IPS-11a (cell line): Measurements from ENCODE around the gene SPATS2L.

Experiments
- H3K4me3 ChIP-seq: one replicate; pipeline ENCODE4 v1.5.1; 2013; ENCODE audit warnings: low read depth, low read length, control low read depth

Gene SPATS2L

DNA sequence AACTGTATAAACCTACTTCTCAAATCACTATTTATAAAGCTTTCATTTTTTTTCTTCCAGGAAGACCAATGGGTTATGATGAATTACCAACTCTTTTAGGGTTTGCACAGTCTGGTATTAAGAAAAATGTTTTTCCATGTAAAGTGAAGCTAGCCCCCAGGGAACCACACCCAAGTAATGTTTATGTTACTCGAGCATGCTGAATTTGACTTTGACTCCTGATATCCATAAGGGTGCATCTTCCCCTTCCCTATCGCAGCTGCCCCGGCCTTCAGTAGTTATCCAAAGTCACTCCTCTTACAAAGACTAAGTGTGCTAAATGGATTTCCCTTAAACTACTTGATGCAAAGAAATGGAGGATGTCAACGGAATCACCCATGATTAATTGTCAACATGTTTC, 181.7 kb downstream of the SPATS2L start:
- H3K4me3 ChIP-seq: no peak overlapping the region

DNA sequence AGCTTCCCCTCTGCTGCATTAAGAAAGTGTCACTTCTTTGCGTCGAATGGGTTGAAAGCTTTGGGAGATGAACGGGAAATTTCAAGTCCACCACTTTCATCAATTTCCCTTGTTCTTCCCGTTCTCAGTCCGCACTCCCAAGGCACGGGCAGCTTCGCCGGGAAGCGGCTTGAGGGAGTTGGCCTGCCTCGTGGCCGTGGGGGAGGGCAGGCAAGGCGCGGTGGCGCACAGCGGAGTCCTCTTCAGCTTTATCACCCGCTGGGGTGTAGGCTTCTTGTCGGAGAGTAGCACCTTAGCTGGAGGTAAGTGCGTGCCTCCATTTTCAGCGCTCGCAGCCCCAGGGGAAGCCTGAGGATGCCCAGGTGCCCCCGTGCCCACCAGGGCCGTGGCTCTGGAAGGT, 183.5 kb downstream of the SPATS2L start:
- H3K4me3 ChIP-seq: no peak overlapping the region

DNA sequence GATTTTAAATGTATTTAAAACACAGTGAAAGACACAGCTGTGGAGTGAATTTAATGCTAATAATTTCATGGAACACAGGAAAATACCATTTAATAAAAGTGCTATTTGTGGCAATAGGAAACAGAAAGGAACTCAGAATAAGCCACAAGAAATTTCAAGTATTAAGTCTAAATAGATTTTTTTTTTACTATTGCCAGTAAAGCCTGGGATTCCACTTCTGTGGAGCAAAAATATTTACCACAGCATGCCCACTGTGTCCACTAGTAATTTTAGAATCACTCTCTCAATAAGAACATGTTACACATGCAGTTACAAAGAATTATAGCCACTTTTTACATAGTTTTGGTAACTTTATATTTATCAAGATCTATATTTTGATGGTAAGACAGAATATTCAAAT, 186.2 kb downstream of the SPATS2L start:
- H3K4me3 ChIP-seq: no peak overlapping the region

DNA sequence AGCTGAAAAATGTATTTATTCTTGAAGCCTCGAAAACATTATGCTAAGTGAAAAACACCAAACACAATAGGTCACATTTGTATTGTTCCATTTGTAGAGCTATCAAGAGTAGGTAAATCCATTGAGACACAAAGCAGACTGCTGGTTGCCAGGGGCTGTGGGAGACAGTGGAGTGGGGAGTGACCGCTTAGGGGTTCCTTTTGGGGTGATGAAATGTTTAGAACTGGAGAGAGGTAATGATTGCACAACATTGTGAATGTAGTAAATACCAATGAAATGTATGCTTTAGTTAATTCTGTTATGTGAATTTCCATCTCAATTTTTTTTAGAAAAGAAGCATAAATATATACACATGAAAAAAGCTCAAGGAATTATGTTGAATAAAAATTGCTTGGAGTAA, 187.6 kb downstream of the SPATS2L start:
- H3K4me3 ChIP-seq: no peak overlapping the region

DNA sequence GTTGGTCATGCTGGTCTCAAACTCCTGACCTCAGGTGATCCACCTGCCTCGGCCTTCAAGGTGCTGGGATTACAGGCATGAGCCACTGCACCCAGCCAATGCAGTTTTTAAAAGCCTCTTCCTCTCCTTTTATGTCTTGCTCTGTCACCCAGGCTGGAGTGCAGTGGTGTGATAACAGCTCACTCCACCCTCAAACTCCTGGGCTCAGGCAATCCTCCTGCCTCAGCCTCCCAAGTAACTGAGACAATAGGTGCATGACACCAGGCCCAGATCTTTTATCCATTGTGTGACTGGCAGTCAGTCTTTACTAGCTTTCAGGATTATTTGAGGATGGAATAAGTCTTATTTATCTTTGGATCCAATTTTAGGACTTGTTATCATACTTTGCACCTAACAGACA, 190.2 kb downstream of the SPATS2L start:
- no peak overlapping the region for H3K4me3 ChIP-seq

DNA sequence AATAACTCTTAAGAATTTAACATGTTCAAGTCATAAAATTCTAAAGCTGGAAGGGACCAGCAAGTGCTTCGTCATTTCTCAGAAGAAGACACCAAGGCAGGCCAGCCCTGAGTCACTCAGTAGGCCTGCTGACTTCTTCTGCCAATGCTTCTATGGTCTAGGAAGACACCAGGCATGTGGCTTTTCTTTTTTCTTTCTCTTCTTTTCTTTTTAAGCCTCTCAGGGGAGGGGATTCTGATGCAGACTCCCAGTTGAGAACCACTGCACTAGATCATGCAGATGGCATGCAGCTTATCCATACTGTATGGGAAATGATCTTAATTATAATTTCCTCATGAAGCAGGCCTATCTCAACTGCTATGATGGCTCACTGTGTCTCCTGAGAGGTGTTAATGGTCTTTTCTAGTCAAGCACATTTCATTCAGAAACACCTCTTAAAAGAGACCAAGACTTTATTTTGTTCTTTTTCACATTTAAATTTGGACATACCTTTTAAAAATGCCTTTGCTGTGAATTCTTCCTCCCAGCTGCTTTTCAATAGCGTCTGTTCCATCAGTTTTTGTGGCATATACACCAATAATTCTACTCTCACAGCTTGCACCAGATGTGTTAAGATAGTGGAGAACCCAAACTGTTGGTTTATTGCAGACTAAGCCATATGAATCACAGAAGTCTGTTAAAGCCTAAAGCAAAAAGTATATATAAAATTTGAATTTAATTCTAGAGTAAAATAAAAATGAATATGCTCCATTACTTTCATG, 192.1 kb downstream of the SPATS2L start:
- H3K4me3 ChIP-seq: no peak overlapping the region

DNA sequence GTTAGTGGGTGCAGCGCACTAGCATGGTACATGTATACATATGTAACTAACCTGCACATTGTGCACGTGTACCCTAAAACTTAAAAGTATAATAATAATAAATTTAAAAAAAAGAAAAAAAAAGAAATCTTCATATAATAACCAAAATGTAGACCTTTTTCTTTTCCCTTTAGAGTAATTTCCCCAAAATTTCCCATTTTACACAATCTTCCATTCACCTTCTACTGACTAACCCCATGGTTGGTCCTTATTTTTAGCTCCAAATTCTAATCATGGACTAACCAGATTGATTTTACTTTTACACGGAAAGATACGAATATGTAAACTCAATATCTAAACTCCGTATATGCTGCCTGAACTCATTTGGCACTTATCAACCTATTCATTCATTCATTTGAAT, 195.7 kb downstream of the SPATS2L start:
- H3K4me3 ChIP-seq: no peak overlapping the region

DNA sequence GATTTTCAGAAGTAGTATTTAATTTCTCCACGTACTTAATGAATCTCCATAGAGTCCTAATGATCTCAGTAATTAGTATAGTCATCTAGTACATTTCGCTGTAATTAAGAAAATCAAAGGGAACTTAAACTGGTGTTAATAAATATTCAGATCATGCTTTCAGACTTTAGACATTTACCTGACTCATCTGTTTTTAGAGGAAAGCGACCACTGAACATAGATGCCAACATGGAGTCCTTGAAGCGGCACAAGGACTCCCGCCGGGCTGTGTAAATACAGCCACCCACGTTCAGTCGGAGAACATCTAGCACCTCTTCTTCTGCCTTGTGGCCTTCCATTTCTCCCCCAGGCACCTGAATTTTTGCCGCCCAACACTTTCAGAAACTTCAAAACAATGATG, 200.2 kb downstream of the SPATS2L start:
- no peak overlapping the region for H3K4me3 ChIP-seq

DNA sequence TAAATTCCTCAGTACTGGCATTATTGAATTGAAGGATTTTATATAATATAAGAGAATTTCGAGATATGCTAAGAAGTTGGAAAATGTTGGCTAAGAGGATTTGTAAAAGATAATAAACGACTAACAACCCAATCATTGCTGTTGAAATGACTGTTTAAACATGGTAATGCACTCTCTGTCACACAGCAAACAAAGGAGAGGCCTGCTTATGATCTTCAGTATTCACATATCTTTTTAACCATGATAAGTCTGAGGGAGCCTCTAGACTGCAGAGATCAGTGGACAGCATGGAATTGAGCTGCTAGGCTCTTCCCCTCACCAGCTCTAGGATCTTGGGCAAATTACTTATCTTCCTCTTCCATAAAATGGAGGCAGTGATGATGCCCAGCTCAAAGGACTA, 200.7 kb downstream of the SPATS2L start:
- H3K4me3 ChIP-seq: no peak overlapping the region

DNA sequence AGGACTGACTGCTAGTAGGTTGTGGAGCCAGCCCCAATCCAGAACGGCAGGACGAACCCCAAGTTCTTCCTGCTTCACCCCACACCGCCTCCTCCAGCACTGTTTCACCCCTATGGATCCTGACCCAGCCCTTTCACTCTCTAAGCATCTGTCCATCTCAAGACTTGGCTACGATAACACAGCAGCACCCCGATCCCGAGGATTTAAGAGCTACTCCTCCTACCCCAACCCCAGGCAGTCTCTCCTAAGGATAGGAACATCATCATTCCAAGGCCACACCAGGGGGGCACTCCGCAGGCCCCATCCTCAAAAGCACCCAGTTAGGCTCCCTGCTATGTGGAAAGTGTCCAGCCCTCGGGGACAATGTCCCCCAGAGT, 202.7 kb downstream of the SPATS2L start:
- H3K4me3 ChIP-seq: peak overlapping the region; percentile 68

DNA sequence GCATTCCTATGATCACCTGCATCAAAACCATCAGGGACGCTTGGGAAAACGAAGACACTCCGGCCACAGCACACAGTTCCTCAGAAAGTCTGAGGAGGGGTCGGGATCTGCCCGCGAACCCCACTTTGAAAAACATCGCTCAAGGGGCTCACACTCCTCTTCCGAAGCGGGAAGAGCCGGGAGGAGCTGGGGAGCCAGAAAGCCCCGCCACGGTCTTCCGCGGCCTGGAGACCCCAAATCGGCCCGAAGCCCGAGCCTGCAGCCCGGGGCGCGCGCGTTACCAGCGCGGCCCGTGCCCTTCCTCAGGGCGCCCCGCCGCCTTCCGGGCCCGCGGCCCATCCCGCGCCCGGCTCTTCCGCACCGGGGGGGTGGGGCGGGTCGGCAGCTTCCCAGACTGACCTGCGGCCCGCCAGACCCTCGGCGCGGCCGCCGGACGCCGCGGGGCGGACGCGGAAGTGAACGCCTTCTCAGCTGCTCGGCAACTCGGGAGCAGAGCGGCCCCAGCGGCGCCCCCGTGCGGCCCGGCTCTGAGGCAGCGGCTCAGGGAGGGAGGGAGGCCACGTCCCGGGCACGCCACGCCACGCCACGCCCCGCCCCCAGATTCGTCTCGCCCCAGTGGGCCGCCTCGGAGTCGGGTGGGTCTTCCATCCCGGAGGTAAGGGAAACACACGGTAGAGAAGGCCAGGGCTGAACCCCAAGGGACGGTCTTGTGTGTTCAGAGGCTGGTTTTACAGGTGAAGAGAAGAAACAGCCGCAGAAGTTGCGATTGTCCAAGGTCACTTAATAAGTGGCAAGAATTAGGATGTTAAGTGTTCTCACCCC, 203.3 kb downstream of the SPATS2L start, which contains the start of gene KCTD18:
Gene KCTD18, minus strand, starts transcription at position 457 of the 822 bp plus-strand sequence. CDS start 3,052 bp downstream, outside the sequence.
- peak within 1 kb of the TSS; percentile 68 for H3K4me3 ChIP-seq

DNA sequence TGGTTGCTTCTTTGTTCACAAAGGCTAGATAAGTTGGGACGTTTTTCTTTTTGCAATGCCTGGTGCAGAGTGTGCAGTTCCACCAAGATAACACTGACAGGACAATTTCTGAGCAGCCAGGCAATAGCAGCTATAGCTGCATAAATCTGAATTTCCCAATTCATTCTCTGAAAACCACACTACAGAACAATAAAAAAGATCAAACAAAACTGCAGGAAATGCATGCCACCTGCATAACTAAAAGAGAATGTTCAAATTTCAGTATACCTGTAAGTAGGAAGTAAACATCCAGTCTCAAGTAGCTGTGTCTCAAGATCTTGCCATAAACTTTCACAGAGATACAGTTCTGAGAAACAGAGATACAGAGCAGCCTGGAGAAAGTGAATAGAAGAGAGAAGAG, 208.7 kb downstream of the SPATS2L start:
- no peak overlapping the region for H3K4me3 ChIP-seq

DNA sequence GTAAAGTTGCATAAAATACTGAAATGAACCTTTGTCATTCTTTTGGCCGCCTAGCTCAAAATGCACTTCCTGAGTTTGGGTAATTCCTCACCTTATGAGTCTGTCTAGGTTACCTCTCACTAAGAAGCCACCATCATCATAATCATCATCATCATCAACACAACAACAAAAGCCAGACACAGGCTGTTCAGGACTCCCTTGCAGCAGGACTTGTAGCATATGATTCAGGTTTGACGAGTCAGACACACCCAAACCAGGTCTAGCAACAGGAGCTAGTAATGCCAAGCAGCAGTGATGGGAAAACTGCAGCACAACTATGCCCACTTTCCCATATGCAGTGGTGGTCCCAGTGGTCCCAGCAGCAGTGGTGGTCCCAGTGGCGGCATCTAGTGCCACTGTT, 216.7 kb downstream of the SPATS2L start:
- H3K4me3 ChIP-seq: no peak overlapping the region

DNA sequence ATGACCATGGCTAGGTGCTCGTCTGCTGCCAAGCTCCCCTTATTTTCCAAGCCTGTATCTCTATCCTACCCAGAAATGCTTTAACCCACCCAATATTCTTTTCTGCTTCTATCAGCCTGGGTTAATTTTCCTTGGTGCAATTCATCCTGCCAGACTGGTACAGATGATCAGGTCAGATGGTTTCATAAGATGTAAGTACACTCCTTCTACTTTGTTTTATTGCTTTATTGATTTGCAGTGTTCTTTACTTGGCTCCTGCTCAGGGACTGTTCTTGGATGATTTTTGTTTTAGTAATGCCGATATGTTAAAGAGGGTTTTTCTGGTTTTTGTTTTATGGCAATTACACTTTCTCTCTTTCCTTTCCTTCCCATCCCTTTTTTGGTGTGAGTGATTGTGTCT, 217.1 kb downstream of the SPATS2L start:
- H3K4me3 ChIP-seq: no peak overlapping the region

DNA sequence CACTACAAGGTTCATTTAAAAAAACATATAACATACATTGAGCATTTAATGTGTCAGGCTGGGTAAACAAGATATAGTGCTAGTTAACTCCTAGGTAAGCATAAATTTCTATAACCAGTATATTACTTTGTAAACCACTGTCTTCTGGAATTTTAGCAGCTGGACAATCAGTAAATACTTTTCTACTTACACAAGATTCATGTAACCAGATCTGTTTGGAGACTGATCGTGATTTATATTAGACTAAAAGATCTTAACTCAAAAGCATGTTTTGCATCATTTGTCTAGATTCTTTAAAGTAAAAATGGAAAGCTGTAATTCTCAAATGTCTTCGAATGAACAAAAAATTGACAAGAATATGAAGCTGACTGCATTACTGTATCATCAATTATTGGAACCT, 218.6 kb downstream of the SPATS2L start:
- no peak overlapping the region for H3K4me3 ChIP-seq

DNA sequence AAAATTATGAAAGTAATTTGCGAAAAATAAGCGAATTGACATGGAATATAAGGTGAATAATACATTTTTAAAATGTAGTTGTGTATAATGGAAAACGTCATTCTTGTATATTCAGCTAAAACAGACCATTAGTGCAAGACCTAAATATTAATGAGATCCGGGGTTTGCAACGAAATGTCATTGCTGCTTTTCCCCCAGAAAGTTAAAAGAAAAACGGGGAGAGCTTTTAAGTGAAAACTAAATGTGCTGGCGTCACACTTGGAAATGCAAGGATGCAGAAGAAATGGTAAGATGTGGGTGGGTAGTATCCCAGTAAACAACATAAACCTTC, 219.0 kb downstream of the SPATS2L start:
- H3K4me3 ChIP-seq: peak overlapping the region; percentile 77

DNA sequence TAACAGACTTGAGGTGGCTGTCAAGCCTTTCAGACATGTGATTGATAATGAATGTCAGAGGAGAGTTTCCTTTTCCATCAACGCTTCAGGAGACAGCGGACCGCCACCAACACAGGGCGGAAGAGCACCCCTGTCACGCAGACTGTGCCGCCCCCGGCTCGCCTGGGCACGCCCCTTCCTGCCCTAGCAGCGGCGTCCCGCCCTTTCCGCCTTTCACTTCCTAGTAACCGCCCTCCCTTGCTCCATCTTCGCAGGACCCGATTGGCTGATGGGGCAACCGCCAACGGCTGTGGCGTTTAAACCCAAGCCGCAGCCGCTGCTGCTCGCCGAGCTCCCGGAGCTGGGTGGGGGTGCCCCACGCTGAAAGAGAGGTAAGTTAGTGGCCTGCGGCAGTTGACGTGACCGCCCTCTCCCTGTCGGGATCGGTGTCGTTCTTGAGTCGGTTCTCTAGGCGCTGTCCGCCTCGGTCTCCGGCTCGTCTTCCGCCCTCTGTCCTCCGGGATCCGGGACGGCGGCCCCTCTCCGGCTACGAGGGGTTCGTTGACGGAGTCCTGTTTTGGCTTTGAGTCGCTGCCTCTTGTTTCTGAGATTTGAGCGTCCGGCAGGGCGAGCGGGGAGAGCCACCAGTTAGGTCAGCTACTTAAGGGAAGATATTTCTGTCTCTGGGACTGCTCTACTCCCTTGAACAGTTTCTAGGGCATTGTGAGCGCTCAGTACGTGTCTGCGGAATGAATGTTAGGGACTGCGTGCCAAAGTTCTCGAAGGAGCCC, 219.6 kb downstream of the SPATS2L start, which contains the start of gene SGO2:
Gene SGO2, plus strand, starts transcription at position 326 of the 770 bp plus-strand sequence. CDS start 6,769 bp downstream, outside the sequence.
- H3K4me3 ChIP-seq: peak within 1 kb of the TSS; percentile 77

DNA sequence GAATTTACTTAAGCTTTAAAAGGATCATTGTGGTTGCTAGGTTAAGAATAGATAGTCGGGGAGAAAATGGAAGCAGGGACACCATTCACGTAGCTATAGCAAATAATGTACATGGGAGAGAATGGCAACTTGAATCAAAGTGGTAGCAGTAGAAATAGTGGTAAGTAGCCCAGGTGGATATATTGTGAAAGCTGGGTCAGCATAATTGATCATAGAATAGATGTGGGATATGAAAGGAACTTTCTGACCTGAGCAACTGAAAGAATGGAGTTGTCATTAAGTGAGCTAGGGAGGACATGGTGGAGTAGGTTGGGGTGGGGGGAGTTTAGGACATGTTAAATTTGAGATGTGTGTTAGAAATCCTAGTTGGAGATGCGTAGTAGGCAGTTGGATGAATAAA, 221.7 kb downstream of the SPATS2L start:
- H3K4me3 ChIP-seq: no peak overlapping the region
